OCI-LY3 (cell line): ENCODE data around the gene SAMD9.

Experiments
- H2AFZ ChIP-seq: fragments of 200-600, 300-600 bp; shearing (Covaris generic); 2 replicates; pipeline ENCODE4 v1.6.0; 2014; ENCODE audit warnings: antibody characterized with exemption, low read depth, low read length
- H3K27ac ChIP-seq: fragments of 200-600, 300-600 bp; sonication (generic); 2 replicates; pipeline ENCODE4 v1.5.1; 2014; ENCODE audit warnings: mild to moderate bottlenecking, low read length, moderate library complexity, mixed read lengths
- H3K27me3 ChIP-seq: fragments of 200-600, 300-600 bp; sonication (generic); 2 replicates; pipeline ENCODE4 v1.6.1; 2014; ENCODE audit warnings: low read depth, low read length, mixed read lengths
- H3K36me3 ChIP-seq: fragments of 200-600, 300-600 bp; sonication (generic); replicated peaks from 2 replicates; pipeline ENCODE3; 2014; ENCODE audit warnings: low read depth, low read length, mixed read lengths
- H3K4me1 ChIP-seq: fragments of 300-600, 200-600 bp; sonication (generic); 2 replicates; pipeline ENCODE4 v1.6.1; 2014; ENCODE audit warnings: low read length, mixed read lengths
- H3K4me2 ChIP-seq: fragments of 200-600, 300-600 bp; sonication (generic); 2 replicates; pipeline ENCODE4 v1.6.1; 2014; ENCODE audit warnings: low read length, mixed read lengths
- H3K4me3 ChIP-seq: fragments of 300-600, 200-600 bp; sonication (generic); 2 replicates; pipeline ENCODE4 v1.5.1; 2014; ENCODE audit warnings: antibody characterized with exemption, mild to moderate bottlenecking, low read length, moderate library complexity
- H3K79me2 ChIP-seq: fragments of 300-600, 200-600 bp; shearing (Covaris generic); 2 replicates; pipeline ENCODE4 v1.6.1; 2014; ENCODE audit warnings: mild to moderate bottlenecking, low read length, mixed read lengths
- H3K9ac ChIP-seq: fragments of 300-600, 200-600 bp; shearing (Covaris generic); 2 replicates; pipeline ENCODE4 v1.6.0; 2014; ENCODE audit warnings: mild to moderate bottlenecking, low read length, moderate library complexity
- H3K9me3 ChIP-seq: fragments of 200-600, 300-600 bp; shearing (Covaris generic); 2 replicates; pipeline ENCODE4 v1.6.1; 2014; ENCODE audit warnings: low read length, mixed read lengths; ENCODE audit not compliant: insufficient read depth
- H4K20me1 ChIP-seq: fragments of 200-600, 300-600 bp; sonication (generic); 2 replicates; pipeline ENCODE4 v1.6.1; 2016; ENCODE audit warnings: low read length, mixed read lengths; ENCODE audit not compliant: insufficient read depth
- EZH2phosphoT487 ChIP-seq: fragments of 200-600 bp; shearing (Covaris generic); IDR thresholded peaks from 2 replicates; pipeline ENCODE4 v1.6.1; 2018; ENCODE audit warnings: antibody characterized with exemption, mixed run types, low read depth
- TF ChIP-seq, protein P1 (sequence below): fragments of 200-600, 300-600 bp; sonication (generic); IDR thresholded peaks from 2 replicates; pipeline ENCODE4 v1.5.1; 2014; ENCODE audit warnings: antibody characterized with exemption, low read length, low read depth

Gene SAMD9

GRCh38 chr7:93117852-93118530 lies at the start of gene SAMD9:
Gene SAMD9 (minus strand): TSS chr7:93117979. CDS start chr7:93106097, 11,882 bp downstream.
- Histone ChIP-seq H3K36me3 (peaks cover 4% of the 10 kb centered on the region), H3K4me1 (peaks cover 18% of the 10 kb centered on the region), H3K9me3 (no peaks in the 10 kb centered on the region), H3K79me2 (0 out of 2 replicates have a peak, but pooled peaks cover 3% of the 10 kb centered on the region), H3K9ac (peak within 1 kb of the TSS; percentile 41), H3K27me3 (no peaks in the 10 kb centered on the region), H3K4me2 (peak within 1 kb of the TSS; percentile 68), H4K20me1 (no peaks in the 10 kb centered on the region), H3K4me3 (peak within 1 kb of the TSS; percentile 68), H2AFZ (peak within 1 kb of the TSS; percentile 70), H3K27ac (peak within 1 kb of the TSS; percentile 48)
- TF ChIP-seq, protein P1, sequence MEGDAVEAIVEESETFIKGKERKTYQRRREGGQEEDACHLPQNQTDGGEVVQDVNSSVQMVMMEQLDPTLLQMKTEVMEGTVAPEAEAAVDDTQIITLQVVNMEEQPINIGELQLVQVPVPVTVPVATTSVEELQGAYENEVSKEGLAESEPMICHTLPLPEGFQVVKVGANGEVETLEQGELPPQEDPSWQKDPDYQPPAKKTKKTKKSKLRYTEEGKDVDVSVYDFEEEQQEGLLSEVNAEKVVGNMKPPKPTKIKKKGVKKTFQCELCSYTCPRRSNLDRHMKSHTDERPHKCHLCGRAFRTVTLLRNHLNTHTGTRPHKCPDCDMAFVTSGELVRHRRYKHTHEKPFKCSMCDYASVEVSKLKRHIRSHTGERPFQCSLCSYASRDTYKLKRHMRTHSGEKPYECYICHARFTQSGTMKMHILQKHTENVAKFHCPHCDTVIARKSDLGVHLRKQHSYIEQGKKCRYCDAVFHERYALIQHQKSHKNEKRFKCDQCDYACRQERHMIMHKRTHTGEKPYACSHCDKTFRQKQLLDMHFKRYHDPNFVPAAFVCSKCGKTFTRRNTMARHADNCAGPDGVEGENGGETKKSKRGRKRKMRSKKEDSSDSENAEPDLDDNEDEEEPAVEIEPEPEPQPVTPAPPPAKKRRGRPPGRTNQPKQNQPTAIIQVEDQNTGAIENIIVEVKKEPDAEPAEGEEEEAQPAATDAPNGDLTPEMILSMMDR = no peak
- TF ChIP-seq EZH2phosphoT487 = no peak

DNA sequence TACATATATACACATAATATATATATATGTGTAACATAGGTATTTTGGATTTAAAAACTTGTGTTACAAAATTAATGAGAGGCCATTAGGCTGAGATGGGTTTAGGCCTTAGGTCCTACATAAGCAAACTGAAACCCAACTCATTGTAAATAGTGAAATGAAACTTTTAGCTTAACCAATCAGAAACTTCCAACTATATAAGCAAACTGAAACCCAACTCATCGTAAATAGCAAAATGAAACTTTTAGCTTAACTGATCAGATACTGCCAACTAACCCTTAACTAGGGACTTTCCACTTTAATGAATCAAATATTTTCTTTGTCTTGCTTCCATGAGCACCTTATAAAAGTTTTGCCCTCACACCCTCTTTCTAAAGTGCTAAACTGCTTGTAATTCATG lies 47.7 kb upstream of the SAMD9 start:
- peaks cover 26% of the 10 kb centered on the region for H3K4me1 ChIP-seq
- H3K9me3 ChIP-seq = peaks cover 19% of the 10 kb centered on the region
- TF ChIP-seq, protein P1 = no peak
- TF ChIP-seq EZH2phosphoT487 = no peak
- no peak overlapping the region for H3K4me3 ChIP-seq
- peak overlapping the region; percentile 34; the same call in 1 of the 2 replicates for H3K4me2 ChIP-seq
- peaks cover 24% of the 10 kb centered on the region for H3K36me3 ChIP-seq
- no peaks in the 10 kb centered on the region for H4K20me1 ChIP-seq
- H3K79me2 ChIP-seq = no peaks in the 10 kb centered on the region
- H2AFZ ChIP-seq = no peak overlapping the region
- H3K27ac ChIP-seq = peak overlapping the region; percentile 89
- H3K27me3 ChIP-seq = no peaks in the 10 kb centered on the region
- H3K9ac ChIP-seq = peak overlapping the region; percentile 38

- no peak overlapping the region for H2AFZ ChIP-seq
- H3K9ac ChIP-seq = peak overlapping the region; percentile 36
- peaks cover 20% of the 10 kb centered on the region for H3K9me3 ChIP-seq
- peak overlapping the region; percentile 89 for H3K27ac ChIP-seq
- H3K79me2 ChIP-seq = no peaks in the 10 kb centered on the region
- TF ChIP-seq, protein P1 = no peak
- no peak for TF ChIP-seq EZH2phosphoT487
- no peaks in the 10 kb centered on the region for H4K20me1 ChIP-seq
- peak overlapping the region; percentile 34 for H3K4me2 ChIP-seq
- H3K4me1 ChIP-seq = peaks cover 26% of the 10 kb centered on the region
- H3K4me3 ChIP-seq = peak overlapping the region; percentile 14; the same call in 1 of the 2 replicates
- no peaks in the 10 kb centered on the region for H3K27me3 ChIP-seq
- peaks cover 24% of the 10 kb centered on the region for H3K36me3 ChIP-seq
Measured at GRCh38 chr7:93164766-93165165, 47.0 kb upstream of the SAMD9 start.

DNA sequence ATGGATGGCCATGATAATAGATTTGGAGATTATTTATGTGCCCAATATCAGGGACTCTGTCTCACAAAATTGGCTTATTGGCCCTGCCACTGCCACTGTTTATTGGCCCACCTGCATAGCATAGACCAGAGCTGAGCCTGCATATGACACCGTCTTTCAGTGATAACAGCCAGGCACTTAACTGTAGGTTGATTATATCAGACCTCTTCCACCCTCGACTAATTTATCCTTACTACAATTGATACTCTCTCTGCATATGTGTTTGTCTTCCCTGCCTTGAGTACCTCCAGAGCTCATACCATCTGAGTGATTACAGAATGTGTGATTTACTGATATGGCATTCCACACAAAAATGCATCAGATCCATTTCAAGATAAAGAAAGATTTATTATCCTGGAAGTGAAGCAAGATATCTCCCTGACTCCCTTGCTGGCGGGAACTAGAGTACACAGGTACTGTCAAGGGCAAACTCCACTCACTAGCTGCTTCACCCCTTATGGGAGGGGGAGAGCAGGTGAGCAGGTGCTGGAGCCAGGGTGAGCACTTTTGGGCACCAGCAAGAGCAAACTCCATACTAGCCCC lies 43.5 kb upstream of the SAMD9 start:
- no peaks in the 10 kb centered on the region for H4K20me1 ChIP-seq
- no peak overlapping the region for H3K4me2 ChIP-seq
- H3K9ac ChIP-seq = no peak overlapping the region
- TF ChIP-seq, protein P1 = no peak
- TF ChIP-seq EZH2phosphoT487 = no peak
- no peak overlapping the region for H2AFZ ChIP-seq
- peaks cover 24% of the 10 kb centered on the region for H3K36me3 ChIP-seq
- H3K9me3 ChIP-seq = peaks cover 24% of the 10 kb centered on the region
- H3K27ac ChIP-seq = no peak overlapping the region
- H3K4me3 ChIP-seq = no peak overlapping the region
- no peaks in the 10 kb centered on the region for H3K79me2 ChIP-seq
- H3K4me1 ChIP-seq = peaks cover 24% of the 10 kb centered on the region
- no peaks in the 10 kb centered on the region for H3K27me3 ChIP-seq
